Neutrophil (primary cell): ENCODE measurements around the gene SLC39A3.

Source experiments
- H3K27ac ChIP-seq: fragments of 200-600 bp; sonication (generic); 2 replicates; pipeline ENCODE4 v1.5.1; 2016; ENCODE audit warnings: mild to moderate bottlenecking, moderate library complexity
- H3K27me3 ChIP-seq: fragments of 200-600 bp; sonication (generic); 2 replicates; pipeline ENCODE4 v1.6.0; 2016; ENCODE audit warnings: mild to moderate bottlenecking
- H3K36me3 ChIP-seq: fragments of 200-600 bp; sonication (generic); 2 replicates; pipeline ENCODE4 v1.5.1; 2017
- H3K4me1 ChIP-seq, 2 experiments: fragments of 200-600 bp in 1 of 2; sonication (generic) in 1 of 2; 1 replicate in 1 of 2; 2 replicates in 1 of 2; pipeline versions ENCODE4 v1.5.1 to v1.6.1; 2013 to 2016; ENCODE audit warnings: low read depth in 1 of 2, low read length in 1 of 2, mild to moderate bottlenecking in 1 of 2, moderate library complexity in 1 of 2; ENCODE audit not compliant: control insufficient read depth in 1 of 2, insufficient read depth in 1 of 2
- H3K4me3 ChIP-seq, 2 experiments: fragments of 200-600 bp in 1 of 2; sonication (generic) in 1 of 2; 1 replicate in 1 of 2; 2 replicates in 1 of 2; pipeline ENCODE4 v1.5.1; 2013 to 2016; ENCODE audit warnings: low read depth in 1 of 2, low read length in 1 of 2, mild to moderate bottlenecking in 1 of 2, moderate library complexity in 1 of 2
- H3K9me3 ChIP-seq: fragments of 200-600 bp; sonication (generic); 2 replicates; pipeline ENCODE4 v1.5.1; 2016
- TF ChIP-seq, protein P1 (sequence below): fragments of 200-600 bp; sonication (generic); IDR thresholded peaks from 2 replicates; pipeline ENCODE4 v1.5.1; 2016; ENCODE audit warnings: antibody characterized with exemption

Gene SLC39A3

DNA sequence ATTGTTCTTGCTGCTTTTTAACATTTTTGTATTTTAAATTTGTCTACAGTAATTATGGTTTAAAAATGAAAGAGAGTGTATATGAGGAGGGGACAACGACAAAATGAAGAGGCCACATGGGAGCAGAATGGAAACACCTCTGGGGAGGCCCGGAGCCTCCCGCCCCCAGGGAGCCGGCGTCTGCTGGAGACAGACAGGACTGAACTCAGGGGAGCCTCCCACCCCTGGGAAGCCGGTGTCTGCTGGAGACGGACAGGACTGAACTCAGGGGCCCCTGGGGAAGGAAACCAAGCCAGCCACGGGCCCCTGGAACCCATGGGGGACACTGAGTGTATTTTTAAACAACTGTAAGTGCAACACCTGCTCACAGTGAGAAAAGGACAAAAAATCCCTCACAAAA lies 16.7 kb upstream of the SLC39A3 start:
- Histone ChIP-seq H3K4me3 (no peak overlapping the region), H3K27me3 (no peaks in the 10 kb centered on the region), H3K4me1 (no peaks in the 10 kb centered on the region), H3K27ac (no peak overlapping the region), H3K36me3 (peaks cover 78% of the 10 kb centered on the region), H3K9me3 (no peaks in the 10 kb centered on the region)
- TF ChIP-seq, protein P1, sequence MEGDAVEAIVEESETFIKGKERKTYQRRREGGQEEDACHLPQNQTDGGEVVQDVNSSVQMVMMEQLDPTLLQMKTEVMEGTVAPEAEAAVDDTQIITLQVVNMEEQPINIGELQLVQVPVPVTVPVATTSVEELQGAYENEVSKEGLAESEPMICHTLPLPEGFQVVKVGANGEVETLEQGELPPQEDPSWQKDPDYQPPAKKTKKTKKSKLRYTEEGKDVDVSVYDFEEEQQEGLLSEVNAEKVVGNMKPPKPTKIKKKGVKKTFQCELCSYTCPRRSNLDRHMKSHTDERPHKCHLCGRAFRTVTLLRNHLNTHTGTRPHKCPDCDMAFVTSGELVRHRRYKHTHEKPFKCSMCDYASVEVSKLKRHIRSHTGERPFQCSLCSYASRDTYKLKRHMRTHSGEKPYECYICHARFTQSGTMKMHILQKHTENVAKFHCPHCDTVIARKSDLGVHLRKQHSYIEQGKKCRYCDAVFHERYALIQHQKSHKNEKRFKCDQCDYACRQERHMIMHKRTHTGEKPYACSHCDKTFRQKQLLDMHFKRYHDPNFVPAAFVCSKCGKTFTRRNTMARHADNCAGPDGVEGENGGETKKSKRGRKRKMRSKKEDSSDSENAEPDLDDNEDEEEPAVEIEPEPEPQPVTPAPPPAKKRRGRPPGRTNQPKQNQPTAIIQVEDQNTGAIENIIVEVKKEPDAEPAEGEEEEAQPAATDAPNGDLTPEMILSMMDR = no peak

DNA sequence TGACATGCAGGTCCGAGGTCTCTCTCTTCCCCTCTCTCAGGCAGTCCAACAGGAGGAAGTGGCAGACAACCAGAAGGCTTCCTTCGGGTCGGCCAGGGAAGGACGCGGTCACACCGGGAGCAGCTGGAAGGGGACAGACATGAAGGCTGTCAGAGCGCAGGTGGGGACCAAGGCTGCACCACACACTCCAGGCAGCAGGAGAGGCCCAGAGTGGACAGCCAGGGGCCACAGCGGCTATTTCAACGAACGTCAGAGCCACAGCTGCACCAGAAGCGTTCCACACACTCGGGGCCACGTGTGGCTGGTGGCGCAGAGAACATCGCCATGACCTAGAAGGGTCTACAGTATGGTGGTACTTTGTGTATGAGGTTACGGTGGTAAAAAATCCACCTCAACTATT lies 16.0 kb upstream of the SLC39A3 start:
- Histone ChIP-seq H3K27me3 (no peaks in the 10 kb centered on the region), H3K27ac (no peak overlapping the region), H3K36me3 (peaks cover 71% of the 10 kb centered on the region), H3K9me3 (no peaks in the 10 kb centered on the region), H3K4me3 (no peak overlapping the region), H3K4me1 (peaks cover 1 to 2% of the 10 kb centered on the region in 2 experiments)
- TF ChIP-seq, protein P1 = no peak

DNA sequence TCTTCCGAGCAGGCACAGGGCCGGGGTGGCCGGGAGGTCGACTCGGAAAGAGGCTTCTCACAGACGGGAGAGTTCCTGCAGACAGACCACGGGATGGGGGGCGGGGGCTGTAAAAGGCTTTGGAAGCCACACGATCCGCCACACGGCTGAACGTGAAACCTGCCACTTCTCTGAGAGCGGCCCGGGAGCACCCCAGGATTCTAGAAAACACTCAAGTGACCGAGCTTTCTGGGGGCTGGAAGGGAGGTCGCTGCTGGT lies 15.6 kb upstream of the SLC39A3 start:
- H3K9me3 ChIP-seq = no peaks in the 10 kb centered on the region
- peaks cover 6 to 7% of the 10 kb centered on the region in 2 experiments for H3K4me1 ChIP-seq
- no peak overlapping the region for H3K4me3 ChIP-seq
- TF ChIP-seq, protein P1 = no peak
- peaks cover 68% of the 10 kb centered on the region for H3K36me3 ChIP-seq
- H3K27me3 ChIP-seq = no peaks in the 10 kb centered on the region
- no peak overlapping the region for H3K27ac ChIP-seq

DNA sequence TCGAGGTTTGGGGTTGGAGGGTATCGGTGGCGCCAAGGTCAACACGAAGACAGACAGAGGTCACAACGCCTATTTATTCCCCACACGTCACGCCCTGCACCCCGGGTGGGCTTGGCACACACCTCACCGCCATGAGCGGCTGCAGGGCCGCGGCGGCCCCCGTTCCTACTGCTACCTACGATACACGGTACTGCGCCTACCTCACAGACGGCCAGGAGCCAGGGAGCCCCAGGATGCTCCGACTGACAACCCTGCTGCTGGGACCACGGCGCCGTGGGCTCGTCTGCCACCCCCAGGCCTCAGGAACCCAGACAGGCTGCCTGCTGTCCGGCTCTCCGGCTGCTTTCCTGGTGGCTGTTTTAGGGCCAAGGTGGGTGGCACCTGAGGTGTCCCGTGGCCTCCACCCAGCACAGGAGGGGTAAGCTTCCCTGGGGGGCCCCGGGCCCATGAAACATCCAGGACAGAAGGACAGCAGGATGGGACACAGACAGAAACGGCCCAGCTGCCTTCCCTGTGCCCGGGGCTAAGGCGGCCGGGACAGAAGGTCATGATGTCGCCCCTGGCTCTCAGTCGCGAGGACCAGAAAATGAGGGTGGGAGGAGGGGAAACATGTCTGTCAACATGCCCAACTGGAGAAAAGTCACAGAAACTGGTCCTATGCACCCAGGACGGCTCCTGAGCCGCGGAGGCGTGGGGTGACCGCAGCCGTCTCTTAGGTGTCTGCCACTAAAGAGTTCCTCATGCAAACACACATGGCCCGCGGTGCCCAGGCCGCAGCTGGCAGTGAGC lies 15.0 kb upstream of the SLC39A3 start:
- Histone ChIP-seq H3K36me3 (peaks cover 63% of the 10 kb centered on the region), H3K4me1 (peaks cover 8% of the 10 kb centered on the region in 2 experiments), H3K4me3 (no peak overlapping the region), H3K27me3 (no peaks in the 10 kb centered on the region), H3K27ac (no peak overlapping the region), H3K9me3 (no peaks in the 10 kb centered on the region)
- TF ChIP-seq, protein P1 = no peak

DNA sequence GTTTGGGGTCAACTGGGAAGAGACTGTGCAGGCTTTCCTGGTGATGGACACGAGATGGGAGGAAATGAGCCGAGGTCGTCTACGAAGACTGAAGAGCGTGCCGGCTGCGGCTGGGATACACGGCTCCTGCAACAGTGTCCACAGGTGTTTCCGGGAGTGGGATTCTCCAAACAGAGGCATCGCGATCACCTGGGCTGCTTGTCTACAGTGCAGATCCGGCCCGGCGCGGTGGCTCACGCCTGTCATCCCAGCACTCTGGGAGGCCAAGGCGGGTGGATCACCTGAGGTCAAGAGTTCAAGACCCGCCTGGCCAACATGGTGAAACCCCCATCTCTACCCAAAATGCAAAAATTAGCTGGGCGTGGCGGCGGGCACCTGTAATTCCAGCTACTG lies 11.6 kb upstream of the SLC39A3 start:
- Histone ChIP-seq H3K27ac (no peak overlapping the region), H3K36me3 (peaks cover 32% of the 10 kb centered on the region), H3K4me1 (peaks cover 8 to 11% of the 10 kb centered on the region in 2 experiments), H3K27me3 (peaks cover 4% of the 10 kb centered on the region), H3K9me3 (no peaks in the 10 kb centered on the region), H3K4me3 (no peak overlapping the region)
- TF ChIP-seq, protein P1 = no peak
